Dermis microvascular lymphatic vessel endothelial cell (primary cell): ENCODE measurements around the gene OGFR. TPM values are rescaled to one million over a fixed set of nuclear protein-coding genes. Genes with fewer than 3 reads are reported as not detected.
"Not testable (repeated sequence)": the region's sequence is repeated elsewhere in the genome, so short reads cannot be mapped to it uniquely, and the experiment has no call there.

ENCODE experiments used
- DNase-seq, 2 donors: peaks; one replicate each; pipeline versions ENCODE4 v3.0.0 to v3.0.0-alpha.2; 2010; ENCODE audit warnings: low read depth in 2 of 2
- total RNA-seq: library from RNA; depleted of rRNA; stranded (reverse); fragments of >200 nt; gene quantifications from 2 replicates; pipeline ENCODE4 v1.2.1, GENCODE V29; 2014

The OGFR gene
- total RNA-seq, 1 donor from 2014 or later = 18.2 TPM

DNA sequence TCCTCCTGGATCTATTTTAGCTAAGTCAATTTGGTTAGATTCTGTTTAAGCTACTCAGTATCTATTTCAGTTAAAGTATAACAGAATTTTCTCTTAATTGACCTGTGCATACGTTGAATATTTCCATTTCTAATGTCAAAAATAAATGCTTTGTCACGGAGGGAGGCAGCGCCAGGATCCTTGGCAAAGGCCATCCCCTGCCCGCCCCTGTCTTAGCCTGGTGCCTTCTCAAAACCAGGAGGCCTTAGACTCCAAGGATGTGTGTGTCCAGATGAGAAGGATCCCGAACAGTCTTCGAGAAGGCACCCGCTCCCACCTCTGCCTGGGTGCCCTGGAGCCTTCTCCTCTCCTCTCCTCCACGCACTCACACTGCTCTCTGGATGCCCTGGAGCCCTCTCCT is 34.6 kb downstream of the OGFR start:
- DNase-seq = no peak

DNA sequence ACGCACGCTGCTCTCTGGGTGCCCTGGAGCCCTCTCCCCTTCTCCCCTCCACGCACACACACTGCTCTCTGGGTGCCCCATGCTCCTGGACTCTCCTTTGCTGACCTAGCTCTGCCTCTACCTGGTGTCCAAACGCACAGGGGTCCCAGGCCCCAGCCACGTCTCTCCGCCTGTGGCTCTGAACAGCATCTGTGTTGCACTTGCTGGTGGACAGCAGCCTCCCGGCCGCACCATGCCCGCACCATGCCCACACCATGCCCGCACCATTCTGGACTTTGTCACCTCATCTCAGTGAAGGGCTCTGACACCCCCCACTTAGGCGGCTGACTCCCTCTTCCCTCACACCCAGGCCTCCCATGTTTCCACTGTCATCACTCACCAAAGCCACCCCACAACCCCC is 35.2 kb downstream of the OGFR start:
- no peak for DNase-seq

DNA sequence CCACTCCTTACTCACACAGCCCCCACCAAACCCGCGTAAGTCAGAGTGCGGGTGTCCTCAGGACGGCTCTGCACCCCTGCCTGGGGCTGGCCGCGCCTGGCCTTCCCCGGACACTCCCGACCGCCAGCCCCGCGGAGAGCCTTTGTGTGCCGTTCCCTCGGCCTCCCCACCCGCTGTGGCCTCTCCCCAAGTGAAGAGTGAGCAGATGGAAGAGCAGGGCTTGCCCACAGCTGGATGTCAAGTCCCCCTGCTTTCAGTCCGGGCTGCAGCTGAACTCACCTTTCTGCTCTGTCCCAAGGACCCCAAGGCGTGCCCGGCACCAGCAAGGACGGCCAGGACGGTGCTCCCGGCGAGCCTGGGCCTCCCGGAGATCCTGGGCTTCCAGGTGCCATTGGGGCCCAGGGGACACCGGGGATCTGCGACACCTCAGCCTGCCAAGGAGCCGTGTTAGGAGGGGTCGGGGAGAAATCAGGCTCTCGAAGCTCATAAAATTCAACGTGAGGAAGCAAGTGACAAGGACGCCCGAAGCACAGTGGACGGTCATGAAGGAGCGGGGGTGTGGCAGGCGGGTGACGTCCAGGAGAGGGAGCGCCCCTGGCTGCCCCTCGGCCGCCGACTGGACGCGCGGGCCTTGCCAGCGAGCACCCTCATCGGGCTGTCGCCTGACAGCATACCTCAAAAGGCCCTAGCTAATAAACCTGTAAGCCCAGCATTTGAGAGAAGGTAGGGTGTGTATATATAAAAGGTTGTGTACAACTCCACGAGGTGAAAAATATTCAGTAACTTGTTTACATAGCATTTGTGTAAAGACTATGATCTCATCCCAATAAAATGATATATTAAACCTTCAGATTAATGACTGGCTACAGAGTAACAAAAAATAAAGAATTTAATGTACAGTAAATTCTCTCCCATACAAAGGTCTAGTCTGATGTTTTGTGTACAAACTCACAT is 35.9 kb downstream of the OGFR start:
- DNase-seq = no peak

DNA sequence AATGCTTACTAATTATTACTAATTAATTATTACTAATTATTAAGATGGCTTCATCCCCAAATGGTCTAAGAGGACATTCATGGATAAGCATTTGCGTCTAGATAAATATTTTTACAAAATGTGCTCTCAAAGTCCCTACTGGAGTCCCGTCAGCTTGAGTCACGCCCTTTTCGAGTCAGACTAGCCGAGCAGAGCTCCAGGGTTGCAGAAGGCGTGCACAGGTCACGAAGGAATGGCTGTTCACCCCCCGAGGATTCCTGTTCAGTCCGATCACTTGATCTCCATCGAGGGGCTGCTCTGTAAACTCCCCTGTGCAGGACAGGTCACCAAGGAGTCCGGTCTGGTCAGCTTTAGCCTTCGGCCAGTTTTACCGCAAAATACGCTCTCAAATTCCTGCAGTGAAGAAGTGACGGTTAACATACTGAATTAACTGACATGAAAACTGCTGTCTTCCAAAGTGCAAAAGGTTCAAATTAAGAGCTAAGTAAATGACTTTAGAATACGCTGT is 37.1 kb downstream of the OGFR start:
- no peak for DNase-seq

DNA sequence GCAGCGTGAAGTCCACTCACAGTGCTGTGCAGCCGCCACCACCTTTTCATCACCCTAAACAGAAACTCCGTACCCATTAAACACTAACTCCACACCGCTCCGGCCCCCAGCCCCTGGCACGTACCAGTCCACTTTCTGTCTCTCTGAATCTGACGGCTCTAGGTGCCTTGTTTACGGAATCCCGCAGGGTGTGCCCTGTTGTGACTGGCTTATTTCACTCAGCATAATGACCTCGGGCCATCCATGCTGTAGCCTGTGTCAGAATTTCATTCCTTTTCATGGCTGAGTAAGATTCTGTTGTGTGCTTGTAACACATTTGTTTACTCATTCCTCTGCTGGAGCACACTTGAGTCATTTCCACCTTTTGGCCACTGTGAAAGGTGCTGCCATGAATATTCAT is 39.0 kb downstream of the OGFR start:
- DNase-seq = no peak

DNA sequence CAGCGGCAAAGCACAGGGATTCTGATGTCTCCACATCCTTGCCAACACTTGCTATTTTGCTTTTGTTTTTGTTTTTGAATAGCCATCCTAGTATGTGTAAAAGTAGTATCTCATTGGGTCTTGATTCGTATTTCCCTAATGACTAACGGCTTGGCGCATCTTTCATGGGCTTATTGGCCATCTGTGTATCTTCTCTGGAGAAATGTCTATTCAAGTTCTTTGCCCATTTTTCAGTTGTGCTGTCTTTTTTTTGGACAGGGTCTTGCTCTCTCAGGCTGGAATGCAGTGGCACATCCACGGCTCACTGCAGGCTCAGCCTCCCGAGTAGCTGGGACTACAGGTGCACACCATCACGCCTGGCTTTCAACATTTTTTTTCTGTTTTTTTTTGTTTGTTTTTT is 39.5 kb downstream of the OGFR start:
- no peak for DNase-seq

DNA sequence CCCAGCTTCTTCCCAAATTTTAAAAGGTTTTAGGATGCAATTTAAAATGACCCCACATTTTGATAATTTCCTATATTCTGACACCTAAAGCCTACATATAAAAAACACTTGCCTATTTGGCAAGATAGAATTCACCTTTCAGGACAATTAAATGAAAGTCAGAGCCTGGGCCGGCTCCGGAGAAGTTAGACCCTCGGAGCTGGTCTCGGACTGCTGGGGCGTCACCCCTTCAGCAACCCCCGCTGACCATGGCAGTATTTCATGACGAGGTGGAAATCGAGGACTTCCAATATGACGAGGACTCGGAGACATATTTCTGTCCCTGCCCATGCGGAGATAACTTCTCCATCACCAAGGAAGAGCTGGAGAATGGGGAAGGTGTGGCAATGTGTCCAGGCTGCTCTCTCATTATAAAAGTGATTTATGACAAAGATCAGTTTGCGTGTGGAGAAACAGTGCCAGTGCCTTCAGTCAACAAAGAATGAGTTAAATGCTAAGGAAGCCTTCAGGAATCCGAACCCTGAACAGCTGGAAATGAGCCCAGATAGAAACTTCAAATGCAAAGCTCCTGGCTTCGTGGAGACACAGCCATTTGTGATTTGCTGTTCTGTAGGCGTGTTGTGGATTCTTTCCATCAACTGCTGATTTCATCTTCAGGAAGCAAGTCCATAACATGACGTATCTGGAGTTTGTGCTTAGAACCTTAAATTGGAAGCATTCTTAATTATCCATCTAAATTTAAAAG is 41.0 kb downstream of the OGFR start:
- no peak for DNase-seq

DNA sequence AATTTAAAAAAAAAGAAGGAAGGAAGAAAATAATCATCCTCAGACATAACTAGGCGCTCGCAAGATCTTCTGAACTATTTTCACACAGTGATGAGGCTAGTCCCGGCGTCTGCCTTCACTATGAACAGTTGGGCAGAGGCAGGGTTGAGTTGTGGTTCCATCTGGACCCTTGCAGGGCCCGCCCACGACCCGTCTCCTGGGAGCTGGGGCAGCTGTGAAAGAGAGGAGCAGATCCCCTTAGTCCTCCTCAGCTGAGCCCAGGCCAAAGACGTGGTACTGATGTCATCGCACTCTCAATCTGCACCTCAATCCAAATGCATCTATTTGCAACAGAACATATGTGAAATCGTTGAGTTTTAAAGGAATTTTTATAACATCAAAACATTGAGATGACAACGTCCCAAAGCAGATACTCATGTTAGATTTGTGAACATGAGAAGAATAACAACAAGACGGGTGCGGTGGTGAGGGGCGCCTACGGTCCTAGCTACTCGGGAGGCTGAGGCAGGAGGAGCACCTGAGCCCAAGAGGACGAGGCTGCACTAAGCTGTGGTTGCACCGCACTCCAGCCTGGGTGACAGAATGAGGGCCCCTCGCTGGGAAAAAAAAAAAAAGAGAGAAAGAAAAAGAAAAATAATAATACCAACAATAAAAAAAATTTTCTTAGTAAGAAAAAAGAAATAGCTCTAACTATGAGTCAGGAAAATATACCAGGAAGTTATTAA is 41.7 kb downstream of the OGFR start:
- no peak for DNase-seq

DNA sequence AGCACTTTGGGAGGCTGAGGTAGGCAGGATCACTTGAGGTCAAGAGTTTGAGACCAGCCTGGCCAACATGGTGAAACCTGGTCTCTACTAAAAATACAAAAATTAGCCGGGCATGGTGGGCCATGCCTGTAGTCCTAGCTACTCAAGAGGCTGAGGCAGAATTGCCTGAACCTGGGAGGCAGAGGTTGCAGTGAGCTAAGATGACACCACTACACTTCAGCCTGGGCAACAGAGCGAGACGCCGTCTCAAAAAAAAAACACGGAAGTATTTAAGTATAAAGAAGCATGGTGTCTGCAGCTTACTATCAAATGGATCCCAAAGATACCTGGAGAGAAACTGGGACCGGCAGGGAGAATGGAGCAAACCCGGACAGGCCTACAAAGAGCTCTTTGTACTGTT is 44.3 kb downstream of the OGFR start:
- not testable (repeated sequence) for DNase-seq

DNA sequence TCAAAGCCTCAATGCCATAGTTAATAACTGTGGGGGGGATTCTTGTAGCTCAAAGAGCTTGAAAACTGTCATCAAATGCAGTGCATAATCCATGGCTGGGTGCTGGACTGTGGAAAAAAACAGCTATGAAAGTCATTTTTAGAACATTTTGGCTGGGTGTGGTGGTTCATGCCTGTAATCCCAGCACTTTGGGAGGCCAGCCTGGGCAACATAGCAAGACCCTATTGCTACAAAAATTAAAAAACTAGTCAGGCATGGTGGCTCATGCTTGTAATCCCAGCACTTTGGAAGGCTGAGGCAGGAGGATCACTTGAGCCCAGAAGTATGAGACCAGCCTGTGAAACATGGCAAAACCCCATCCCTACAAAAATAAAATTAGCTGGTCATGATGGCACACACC is 44.8 kb downstream of the OGFR start:
- no peak for DNase-seq

DNA sequence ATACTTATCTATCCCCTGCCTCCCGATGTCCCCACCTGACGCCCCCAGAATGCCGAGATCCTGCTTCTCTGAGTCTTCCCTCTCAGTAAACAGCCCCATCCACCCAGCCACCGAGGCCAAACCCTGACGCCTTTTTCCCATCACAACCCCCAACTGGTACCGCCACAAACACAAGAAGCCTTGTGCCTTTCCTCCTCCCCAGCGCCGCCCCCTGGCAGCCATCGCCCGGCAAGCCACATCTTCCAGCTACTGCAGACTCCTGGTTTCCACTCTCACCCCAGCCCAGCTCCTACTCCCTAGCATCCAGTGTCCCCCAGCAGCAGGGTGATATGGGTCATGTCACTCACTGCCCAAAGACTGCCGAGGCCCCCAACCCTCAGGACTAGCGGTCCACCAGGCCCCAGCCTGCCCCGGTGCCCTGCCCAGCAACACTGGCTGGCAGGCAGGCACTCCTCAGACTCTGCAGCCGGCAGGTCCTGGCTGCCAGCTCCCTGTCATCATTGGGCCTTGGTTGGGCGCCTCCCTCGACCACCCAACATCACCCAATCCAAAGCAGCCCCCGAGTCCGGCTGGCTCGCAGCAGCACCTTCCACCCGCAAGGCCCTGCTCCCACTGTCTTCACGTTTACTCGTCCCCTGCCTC is 45.8 kb downstream of the OGFR start:
- DNase-seq = no peak

DNA sequence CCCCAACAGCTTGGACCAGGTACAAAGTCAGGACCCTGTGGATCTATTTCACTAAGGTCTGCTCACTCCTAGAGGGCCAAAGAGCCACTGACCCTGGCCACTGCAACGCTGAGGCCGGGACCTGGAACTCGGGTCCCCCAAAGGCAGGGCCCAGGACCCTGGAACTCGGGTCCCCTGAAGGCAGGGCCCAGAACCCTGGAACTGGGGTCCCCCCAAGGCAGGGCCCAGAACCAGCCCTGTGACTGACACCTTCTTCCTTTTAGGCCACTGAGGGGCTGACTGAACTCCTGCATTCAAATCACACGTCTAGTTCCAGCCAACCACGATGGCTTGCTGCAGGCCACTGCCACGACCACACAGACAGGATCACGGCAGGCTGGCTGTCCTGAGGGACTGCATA is 47.6 kb downstream of the OGFR start:
- DNase-seq = no peak

DNA sequence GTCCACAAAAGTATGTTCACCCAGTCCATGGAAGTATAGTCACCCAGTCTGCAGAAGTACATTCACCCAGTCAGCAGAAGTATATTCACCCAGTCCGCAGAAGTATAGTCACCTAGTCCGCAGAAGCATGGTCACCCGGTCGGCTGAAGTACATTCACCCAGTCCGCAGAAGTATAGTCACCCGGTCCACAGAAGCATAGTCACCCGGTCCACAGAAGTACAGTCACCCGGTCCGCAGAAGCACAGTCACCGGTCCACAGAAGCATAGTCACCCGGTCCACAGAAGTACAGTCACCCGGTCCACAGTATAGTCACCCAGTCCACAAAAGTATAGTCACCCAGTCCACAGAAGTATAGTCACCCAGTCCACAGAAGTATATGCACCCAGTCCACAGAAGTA is 48.2 kb downstream of the OGFR start:
- no peak for DNase-seq

DNA sequence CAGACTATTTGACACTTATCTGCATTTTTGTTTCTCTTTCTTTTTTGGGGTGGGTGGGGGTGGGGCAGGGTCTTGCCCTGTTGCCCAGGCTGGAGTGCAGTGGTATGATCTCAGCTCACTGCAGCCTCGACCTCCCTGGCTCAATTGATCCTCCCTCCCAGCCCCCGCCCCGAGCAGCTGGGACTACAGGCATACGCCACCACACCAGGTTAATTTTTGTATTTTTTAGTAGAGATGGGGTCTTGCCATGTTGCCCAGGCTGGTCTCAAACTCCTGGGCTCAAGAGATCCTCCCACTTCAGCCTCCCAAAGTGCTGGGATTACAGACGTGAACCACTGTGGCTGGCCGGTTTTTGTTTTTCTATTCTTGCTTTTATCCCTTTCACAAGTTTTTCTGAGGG is 48.7 kb downstream of the OGFR start:
- not testable (repeated sequence) for DNase-seq

DNA sequence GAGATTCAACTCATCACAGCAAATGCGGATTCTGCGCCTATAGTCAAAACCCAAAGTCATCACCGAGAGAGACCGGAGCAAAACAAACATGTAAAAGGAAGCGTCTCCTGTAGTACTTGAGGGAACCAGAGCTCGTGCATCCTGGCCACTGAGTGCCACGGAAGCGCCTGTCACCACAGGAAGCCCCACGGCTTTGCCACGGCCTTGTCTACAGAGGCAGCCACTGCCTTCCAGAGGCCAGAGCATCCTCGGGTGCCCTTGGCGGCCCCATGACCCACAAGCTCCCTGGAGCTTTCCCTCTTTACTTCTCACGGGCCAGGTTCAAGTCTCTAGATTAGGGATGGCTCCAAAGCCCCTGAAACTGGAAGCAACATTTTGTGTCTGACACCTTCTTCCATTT is 49.5 kb downstream of the OGFR start:
- DNase-seq = no peak

DNA sequence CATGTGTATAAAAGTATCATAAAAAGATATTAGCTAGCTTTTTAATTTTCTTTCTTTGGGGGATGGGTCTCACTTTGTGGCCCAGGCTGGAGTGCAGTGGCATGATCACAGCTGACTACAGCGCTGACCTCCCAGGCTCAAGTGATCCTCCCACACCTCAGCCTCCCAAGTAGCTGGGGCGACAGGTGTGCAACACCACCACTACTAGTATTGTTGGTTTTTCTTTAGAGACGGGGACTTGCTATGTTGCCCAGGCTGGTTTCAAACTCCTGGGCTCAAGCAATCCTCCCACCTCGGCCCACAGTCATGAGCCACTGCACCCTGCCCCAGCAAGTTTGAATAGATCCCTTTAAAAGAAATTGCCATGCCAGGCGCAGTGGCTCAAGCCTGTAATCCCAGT is 50.5 kb downstream of the OGFR start:
- no peak for DNase-seq

DNA sequence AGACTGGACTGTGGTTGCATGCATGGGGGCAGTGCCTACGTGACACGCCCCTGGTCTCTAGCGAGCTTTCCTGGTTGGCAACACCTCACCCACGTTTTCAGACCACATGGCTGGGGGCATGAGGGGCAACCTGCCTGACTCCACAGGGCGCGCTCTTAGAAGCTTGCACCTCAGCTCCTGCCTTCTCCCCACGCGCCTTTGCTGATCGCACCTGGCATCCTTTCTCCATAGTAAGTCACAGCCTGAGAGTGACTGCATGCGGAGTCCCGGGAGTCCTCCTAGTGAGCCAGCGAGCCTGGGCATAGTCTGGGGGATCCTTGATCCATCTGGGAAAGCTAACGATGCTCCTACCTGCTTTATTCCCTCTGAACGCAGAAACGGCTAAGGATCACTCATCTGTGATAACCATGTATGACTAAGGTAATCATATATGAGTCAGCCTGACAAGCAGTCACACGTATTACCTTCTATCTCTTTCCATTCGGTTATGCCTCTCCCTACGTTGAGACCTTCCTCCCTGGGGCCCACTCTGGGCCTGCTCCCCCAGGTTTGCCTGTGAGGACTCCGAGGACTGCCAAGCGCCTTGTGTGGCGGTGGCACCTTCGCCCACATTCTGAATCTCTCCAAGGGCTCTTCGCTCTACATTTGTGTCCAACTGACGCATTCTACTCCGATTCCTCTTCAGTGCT is 52.4 kb downstream of the OGFR start:
- DNase-seq = no peak

DNA sequence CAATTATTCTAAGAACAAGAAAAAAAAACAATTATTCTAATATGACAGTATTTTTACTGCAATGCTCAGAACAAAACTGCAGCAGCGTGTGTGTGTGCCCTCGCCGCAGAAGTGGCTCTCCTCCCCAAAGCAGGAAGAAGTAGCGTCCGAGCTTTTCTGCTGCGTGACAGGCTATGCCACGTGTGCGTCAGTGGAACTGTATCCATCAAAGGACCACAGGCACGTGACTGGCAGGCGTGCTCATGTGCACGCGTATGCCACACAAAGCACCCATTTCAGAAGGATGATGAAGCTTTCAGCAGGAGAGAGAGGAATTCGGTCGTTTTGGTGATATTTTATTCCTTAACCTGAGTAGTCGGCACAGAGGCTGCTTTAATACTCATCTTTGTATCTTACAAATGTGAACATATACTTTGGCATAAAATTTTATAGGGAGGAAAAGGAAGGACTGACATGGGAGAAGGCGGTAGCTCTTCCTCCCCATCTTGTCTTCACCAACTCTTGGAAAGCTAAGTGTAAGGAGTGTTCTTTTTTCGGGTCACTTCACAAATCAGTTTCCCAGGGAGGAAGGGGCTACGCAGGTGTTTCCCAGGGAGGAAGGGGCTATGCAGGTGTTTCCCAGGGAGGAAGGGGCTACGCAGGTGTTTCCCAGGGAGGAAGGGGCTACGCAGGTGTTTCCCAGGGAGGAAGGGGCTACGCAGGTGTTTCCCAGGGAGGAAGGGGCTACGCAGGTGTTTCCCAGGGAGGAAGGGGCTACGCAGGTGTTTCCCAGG is 53.6 kb downstream of the OGFR start:
- DNase-seq = peak in 1 of 2 donors; percentile 17

DNA sequence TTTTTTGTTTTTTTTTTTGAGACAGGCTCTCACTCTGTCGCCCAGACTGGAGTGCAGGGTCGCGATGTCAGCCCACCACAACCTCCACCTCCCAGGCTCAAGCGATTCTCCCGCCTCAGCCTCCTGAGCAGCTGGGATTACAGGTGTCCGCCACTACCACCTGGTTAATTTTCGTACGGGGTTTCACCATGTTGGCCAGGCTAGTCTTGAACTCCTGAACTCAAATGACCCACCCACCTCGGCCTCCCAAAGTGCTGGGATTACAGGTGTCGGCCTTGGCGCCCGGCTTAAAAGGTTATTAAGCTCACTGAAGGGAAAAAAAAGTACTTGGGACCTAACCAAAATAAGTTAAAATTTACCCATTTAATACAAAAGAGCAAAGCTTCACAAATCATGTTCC is 55.1 kb downstream of the OGFR start:
- DNase-seq = no peak

DNA sequence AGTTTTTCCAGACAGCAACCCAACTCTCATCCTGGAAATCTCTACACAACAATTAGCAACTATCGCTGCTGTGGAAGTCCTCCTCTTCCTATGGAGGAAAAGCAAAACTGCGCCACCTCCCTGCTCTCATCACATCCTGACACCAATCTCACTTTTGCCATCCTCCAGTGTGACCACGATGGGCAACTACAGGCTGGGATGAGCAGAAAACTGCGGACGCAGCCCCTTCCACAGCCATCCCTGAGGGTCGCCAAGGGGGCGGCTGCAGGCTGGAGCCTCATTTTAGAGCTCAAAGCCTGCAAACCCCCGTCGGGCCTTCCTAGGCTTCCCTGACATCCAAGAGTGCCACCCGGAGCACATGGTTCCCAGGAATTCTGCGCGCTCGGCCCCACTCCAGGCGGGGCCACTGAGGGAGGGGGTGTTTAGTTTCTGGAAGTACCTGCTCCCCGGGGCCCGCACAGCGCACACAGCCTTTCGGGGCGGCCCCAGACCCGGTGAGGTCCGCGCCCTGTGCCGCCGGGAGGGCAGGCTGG is 55.8 kb downstream of the OGFR start:
- peak; percentile 62 to 66 for DNase-seq
